Measurements from ENCODE around the gene CDC25B. TPM values are rescaled to one million over a fixed set of nuclear protein-coding genes. Genes with fewer than 3 reads are reported as not detected.

Gene CDC25B
- polyA plus RNA-seq, 1 experiment, result 58.9 TPM

GRCh38 chr20:3818155-3819151 lies 22.3 kb downstream of the CDC25B start:
- TF ChIP-seq CTCF (IDR thresholded peaks at IDR 0.05; ENCODE audit: low read depth, low read length), result peak; percentile 78
- CTCF ChIA-PET, result interaction anchor here (0.6 to 5.6 kb wide), 23 partner anchors 9 to 274 kb away, joined by 3 to 87 read pairs (median 4); partner anchors contain the start of genes ADISSP, CDC25B, CENPB and SPEF1

GRCh38 chr20:3819411-3820047 lies 23.4 kb downstream of the CDC25B start:
- ChIA-PET CTCF (interaction anchor here (0.5 to 5.6 kb wide), 17 partner anchors 10 to 247 kb away, joined by 3 to 87 read pairs (median 7); partner anchors contain the start of genes ADISSP, CDC25B, CENPB and SPEF1), POLR2A (interaction anchor here (0.5 to 2.2 kb wide), 10 partner anchors 7 to 266 kb away, joined by 3 to 19 read pairs (median 4); partner anchors contain the start of genes ADISSP, CDC25B and CENPB)
- peak overlapping the region; percentile 40 for H3K27ac ChIP-seq (ENCODE audit: low read depth, low read length)
- H3K27me3 ChIP-seq (ENCODE audit: control insufficient read depth, insufficient read depth, low read length), result no peaks in the 10 kb centered on the region
- peak overlapping the region; percentile 89 for H3K4me3 ChIP-seq (ENCODE audit: low read depth, low read length)
- H3K9me3 ChIP-seq (ENCODE audit: control insufficient read depth, insufficient read depth, low read length), result no peaks in the 10 kb centered on the region; the same call in 1 of the 2 replicates
- DNase-seq (ENCODE audit: low read depth, low spot score), result no peak
- no peak for TF ChIP-seq CTCF (IDR thresholded peaks at IDR 0.05; ENCODE audit: low read depth, low read length)

More at GRCh38 chr20:3818155-3819151, 22.3 kb downstream of the CDC25B start:
- no peaks in the 10 kb centered on the region for H3K9me3 ChIP-seq (ENCODE audit: control insufficient read depth, insufficient read depth, low read length)
- POLR2A ChIA-PET, result interaction anchor here (0.5 to 1.6 kb wide), 4 partner anchors 19 to 653 kb away, joined by 3 to 5 read pairs (median 4); partner anchors contain the start of genes CDC25B and CENPB
- H3K27ac ChIP-seq (ENCODE audit: low read depth, low read length), result peak overlapping the region; percentile 58
- peak; percentile 77 for DNase-seq (ENCODE audit: low read depth, low spot score)
- H3K27me3 ChIP-seq (ENCODE audit: control insufficient read depth, insufficient read depth, low read length), result no peaks in the 10 kb centered on the region
- no peak overlapping the region for H3K4me3 ChIP-seq (ENCODE audit: low read depth, low read length)

- peak; percentile 78 for TF ChIP-seq CTCF (IDR thresholded peaks at IDR 0.05; ENCODE audit: low read depth, low read length)
- no peak for DNase-seq (ENCODE audit: low read depth, low spot score)
- Histone ChIP-seq H3K27me3 (ENCODE audit: control insufficient read depth, insufficient read depth, low read length) (no peaks in the 10 kb centered on the region), H3K4me3 (ENCODE audit: low read depth, low read length) (peak within 1 kb of the TSS; percentile 89), H3K27ac (ENCODE audit: low read depth, low read length) (peak within 1 kb of the TSS; percentile 97), H3K9me3 (ENCODE audit: control insufficient read depth, insufficient read depth, low read length) (no peaks in the 10 kb centered on the region; the same call in 1 of the 2 replicates)
- POLR2A ChIA-PET, result interaction anchor here (0.5 to 2.2 kb wide), 11 partner anchors 8 to 266 kb away, joined by 3 to 19 read pairs (median 4); partner anchors contain the start of genes ADISSP, CDC25B and CENPB
- CTCF ChIA-PET, result interaction anchor here (0.6 to 5.6 kb wide), 17 partner anchors 9 to 110 kb away, joined by 3 to 87 read pairs (median 3); partner anchors contain the start of genes CDC25B, CENPB and SPEF1
These were observed 24.2 kb downstream of the CDC25B start, which contains the start of gene AP5S1 for GRCh38 chr20:3820048-3820900. Gene AP5S1 (plus strand): TSS chr20:3820547. CDS start chr20:3822118, 1,571 bp downstream.
